H1 (cell line): Measurements from ENCODE around the gene CCNYL1. TPM values are rescaled to one million over a fixed set of nuclear protein-coding genes. Genes with fewer than 3 reads are reported as not detected.

Experiments
- EP300 ChIP-seq, 2 experiments: IDR thresholded peaks; 1 replicate in 1 of 2; 2 replicates in 1 of 2; pipeline ENCODE4 v1.6.1; 2011 to 2012; ENCODE audit warnings: low read depth in 2 of 2, low read length in 2 of 2, mild to moderate bottlenecking in 2 of 2, borderline replicate concordance in 1 of 2, inconsistent platforms in 1 of 2, moderate library complexity in 1 of 2
- PHF8 ChIP-seq: fragments of 200-600 bp; sonication (generic); conservative IDR thresholded peaks from 2 replicates; pipeline ENCODE4 v1.7.1; 2012; ENCODE audit warnings: low read depth, mild to moderate bottlenecking, inconsistent platforms, low read length, moderate library complexity
- SIN3A ChIP-seq, 2 experiments: IDR thresholded peaks in 1 of 2; conservative IDR thresholded peaks in 1 of 2; 2 replicates each; pipeline ENCODE4 v1.6.1; 2011 to 2012; ENCODE audit warnings: low read length in 2 of 2, improper control_type of control experiment in 1 of 2, low read depth in 1 of 2, mild to moderate bottlenecking in 1 of 2
- polyA plus RNA-seq, 7 experiments: library from polyadenylated mRNA; depleted of rRNA in 3 of 7; stranded (reverse) in 5 of 7; unstranded in 2 of 7; fragments of >200 nt in 5 of 7; fragments of 200-250 nt in 2 of 7; gene quantifications; 1 replicate in 5 of 7; 2 replicates in 1 of 7; 4 replicates in 1 of 7; pipeline versions ENCODE4 v1.2.1 to v1.2.3, GENCODE V29; 2011 to 2013; ENCODE audit warnings: missing spikeins in 2 of 7, mixed read lengths in 2 of 7
- total RNA-seq: library from RNA; stranded (reverse); fragmentation: NEBNext Ultra II Directional; extraction: Animal tissue kit (Norgen Biotek cat#: 25700); gene quantifications from 2 replicates; pipeline ENCODE4 v1.2.1, GENCODE V29; 2021
- TF ChIP-seq, protein P1 (sequence below): fragments of 300-600 bp; sonication (generic); IDR thresholded peaks from 2 replicates; pipeline ENCODE4 v1.7.1; 2012; ENCODE audit warnings: low read length, moderate library complexity, mild to moderate bottlenecking, inconsistent platforms; ENCODE audit not compliant: insufficient replicate concordance
- TF ChIP-seq, protein P2 (sequence below): IDR thresholded peaks from 2 replicates; pipeline ENCODE4 v1.6.1; 2012; ENCODE audit warnings: inconsistent platforms
- TF ChIP-seq, protein P3 (sequence below), 3 experiments: IDR thresholded peaks; 1 replicate in 2 of 3; 2 replicates in 1 of 3; pipeline versions ENCODE4 v1.5.1 to v1.6.1; 2011; ENCODE audit warnings: low read length in 3 of 3, mild to moderate bottlenecking in 3 of 3, inconsistent platforms in 2 of 3, low read depth in 1 of 3, moderate library complexity in 1 of 3; ENCODE audit not compliant: insufficient read depth in 1 of 3; ENCODE audit errors: control extremely low read depth in 1 of 3

The CCNYL1 gene
- total and polyA plus RNA-seq, 2 of the 8 experiments (the other 6 are each of a cell fraction or from before 2014, with no cell fraction given): 13.3 to 35.4 TPM

DNA sequence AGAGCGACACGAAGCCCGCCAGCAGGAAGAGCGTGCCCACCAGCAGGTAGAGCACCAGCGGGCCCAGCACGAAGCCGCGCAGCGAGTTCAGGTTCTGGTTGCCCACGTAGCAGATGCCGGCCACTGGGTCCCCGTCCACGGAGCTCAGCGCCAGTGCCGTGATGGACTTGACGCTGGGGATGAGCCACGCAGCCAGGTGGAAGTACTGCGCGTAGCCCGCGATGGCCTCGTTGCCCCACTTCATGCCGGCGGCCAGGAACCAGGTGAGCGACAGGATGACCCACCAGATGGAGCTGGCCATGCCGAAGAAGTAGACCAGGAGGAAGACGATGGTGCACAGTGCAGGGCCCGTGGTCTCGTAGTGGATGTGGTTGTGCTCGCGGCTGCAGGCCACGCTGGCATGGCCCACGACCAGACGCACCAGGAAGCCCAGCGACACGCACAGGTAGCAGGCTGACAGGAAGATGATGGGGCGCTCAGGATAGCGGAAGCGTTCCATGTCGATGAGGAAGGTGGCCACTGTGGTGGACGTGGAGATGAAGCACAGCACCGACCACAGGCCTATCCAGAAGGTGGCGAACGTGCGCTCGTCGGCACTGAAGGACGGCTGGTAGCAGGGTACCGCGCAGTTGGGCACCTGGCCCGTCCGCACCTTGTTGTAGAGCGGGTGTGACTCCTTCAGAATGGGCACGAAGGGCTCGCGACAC is 56.2 kb downstream of the CCNYL1 start (continued):
- TF ChIP-seq, protein P1, sequence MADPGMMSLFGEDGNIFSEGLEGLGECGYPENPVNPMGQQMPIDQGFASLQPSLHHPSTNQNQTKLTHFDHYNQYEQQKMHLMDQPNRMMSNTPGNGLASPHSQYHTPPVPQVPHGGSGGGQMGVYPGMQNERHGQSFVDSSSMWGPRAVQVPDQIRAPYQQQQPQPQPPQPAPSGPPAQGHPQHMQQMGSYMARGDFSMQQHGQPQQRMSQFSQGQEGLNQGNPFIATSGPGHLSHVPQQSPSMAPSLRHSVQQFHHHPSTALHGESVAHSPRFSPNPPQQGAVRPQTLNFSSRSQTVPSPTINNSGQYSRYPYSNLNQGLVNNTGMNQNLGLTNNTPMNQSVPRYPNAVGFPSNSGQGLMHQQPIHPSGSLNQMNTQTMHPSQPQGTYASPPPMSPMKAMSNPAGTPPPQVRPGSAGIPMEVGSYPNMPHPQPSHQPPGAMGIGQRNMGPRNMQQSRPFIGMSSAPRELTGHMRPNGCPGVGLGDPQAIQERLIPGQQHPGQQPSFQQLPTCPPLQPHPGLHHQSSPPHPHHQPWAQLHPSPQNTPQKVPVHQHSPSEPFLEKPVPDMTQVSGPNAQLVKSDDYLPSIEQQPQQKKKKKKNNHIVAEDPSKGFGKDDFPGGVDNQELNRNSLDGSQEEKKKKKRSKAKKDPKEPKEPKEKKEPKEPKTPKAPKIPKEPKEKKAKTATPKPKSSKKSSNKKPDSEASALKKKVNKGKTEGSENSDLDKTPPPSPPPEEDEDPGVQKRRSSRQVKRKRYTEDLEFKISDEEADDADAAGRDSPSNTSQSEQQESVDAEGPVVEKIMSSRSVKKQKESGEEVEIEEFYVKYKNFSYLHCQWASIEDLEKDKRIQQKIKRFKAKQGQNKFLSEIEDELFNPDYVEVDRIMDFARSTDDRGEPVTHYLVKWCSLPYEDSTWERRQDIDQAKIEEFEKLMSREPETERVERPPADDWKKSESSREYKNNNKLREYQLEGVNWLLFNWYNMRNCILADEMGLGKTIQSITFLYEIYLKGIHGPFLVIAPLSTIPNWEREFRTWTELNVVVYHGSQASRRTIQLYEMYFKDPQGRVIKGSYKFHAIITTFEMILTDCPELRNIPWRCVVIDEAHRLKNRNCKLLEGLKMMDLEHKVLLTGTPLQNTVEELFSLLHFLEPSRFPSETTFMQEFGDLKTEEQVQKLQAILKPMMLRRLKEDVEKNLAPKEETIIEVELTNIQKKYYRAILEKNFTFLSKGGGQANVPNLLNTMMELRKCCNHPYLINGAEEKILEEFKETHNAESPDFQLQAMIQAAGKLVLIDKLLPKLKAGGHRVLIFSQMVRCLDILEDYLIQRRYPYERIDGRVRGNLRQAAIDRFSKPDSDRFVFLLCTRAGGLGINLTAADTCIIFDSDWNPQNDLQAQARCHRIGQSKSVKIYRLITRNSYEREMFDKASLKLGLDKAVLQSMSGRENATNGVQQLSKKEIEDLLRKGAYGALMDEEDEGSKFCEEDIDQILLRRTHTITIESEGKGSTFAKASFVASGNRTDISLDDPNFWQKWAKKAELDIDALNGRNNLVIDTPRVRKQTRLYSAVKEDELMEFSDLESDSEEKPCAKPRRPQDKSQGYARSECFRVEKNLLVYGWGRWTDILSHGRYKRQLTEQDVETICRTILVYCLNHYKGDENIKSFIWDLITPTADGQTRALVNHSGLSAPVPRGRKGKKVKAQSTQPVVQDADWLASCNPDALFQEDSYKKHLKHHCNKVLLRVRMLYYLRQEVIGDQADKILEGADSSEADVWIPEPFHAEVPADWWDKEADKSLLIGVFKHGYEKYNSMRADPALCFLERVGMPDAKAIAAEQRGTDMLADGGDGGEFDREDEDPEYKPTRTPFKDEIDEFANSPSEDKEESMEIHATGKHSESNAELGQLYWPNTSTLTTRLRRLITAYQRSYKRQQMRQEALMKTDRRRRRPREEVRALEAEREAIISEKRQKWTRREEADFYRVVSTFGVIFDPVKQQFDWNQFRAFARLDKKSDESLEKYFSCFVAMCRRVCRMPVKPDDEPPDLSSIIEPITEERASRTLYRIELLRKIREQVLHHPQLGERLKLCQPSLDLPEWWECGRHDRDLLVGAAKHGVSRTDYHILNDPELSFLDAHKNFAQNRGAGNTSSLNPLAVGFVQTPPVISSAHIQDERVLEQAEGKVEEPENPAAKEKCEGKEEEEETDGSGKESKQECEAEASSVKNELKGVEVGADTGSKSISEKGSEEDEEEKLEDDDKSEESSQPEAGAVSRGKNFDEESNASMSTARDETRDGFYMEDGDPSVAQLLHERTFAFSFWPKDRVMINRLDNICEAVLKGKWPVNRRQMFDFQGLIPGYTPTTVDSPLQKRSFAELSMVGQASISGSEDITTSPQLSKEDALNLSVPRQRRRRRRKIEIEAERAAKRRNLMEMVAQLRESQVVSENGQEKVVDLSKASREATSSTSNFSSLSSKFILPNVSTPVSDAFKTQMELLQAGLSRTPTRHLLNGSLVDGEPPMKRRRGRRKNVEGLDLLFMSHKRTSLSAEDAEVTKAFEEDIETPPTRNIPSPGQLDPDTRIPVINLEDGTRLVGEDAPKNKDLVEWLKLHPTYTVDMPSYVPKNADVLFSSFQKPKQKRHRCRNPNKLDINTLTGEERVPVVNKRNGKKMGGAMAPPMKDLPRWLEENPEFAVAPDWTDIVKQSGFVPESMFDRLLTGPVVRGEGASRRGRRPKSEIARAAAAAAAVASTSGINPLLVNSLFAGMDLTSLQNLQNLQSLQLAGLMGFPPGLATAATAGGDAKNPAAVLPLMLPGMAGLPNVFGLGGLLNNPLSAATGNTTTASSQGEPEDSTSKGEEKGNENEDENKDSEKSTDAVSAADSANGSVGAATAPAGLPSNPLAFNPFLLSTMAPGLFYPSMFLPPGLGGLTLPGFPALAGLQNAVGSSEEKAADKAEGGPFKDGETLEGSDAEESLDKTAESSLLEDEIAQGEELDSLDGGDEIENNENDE: no peak
- TF ChIP-seq, protein P2, sequence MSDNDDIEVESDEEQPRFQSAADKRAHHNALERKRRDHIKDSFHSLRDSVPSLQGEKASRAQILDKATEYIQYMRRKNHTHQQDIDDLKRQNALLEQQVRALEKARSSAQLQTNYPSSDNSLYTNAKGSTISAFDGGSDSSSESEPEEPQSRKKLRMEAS: peak; percentile 54
- TF ChIP-seq SIN3A (conservative IDR thresholded peaks at IDR 0.05 in 1 of 2, IDR thresholded peaks at IDR 0.05 in 1 of 2; ENCODE audit: low read depth in 1 of 2, low read length in 2 of 2) (0 out of 4 replicates have a peak, but pooled peaks of 1 of the 2 experiments have one; percentile 49), EP300 (IDR thresholded peaks at IDR 0.05; ENCODE audit: borderline replicate concordance in 1 of 2, low read depth in 2 of 2, low read length in 2 of 2) (no peak), PHF8 (no peak)
- TF ChIP-seq, protein P3, sequence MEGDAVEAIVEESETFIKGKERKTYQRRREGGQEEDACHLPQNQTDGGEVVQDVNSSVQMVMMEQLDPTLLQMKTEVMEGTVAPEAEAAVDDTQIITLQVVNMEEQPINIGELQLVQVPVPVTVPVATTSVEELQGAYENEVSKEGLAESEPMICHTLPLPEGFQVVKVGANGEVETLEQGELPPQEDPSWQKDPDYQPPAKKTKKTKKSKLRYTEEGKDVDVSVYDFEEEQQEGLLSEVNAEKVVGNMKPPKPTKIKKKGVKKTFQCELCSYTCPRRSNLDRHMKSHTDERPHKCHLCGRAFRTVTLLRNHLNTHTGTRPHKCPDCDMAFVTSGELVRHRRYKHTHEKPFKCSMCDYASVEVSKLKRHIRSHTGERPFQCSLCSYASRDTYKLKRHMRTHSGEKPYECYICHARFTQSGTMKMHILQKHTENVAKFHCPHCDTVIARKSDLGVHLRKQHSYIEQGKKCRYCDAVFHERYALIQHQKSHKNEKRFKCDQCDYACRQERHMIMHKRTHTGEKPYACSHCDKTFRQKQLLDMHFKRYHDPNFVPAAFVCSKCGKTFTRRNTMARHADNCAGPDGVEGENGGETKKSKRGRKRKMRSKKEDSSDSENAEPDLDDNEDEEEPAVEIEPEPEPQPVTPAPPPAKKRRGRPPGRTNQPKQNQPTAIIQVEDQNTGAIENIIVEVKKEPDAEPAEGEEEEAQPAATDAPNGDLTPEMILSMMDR (IDR thresholded peaks at IDR 0.05; ENCODE audit: control extremely low read depth in 1 of 3, insufficient read depth in 1 of 3, low read depth in 1 of 3, low read length in 3 of 3): peak; percentile 64 to 84 (median 75)
